Embryonic facial prominence (tissue), 1 donor: Measurements from ENCODE around the gene ASB4.

Experiments used
- DNase-seq: peaks from one replicate; pipeline ENCODE4 v3.0.0-alpha.2; 2016; ENCODE audit errors: extremely low spot score

The ASB4 gene

DNA sequence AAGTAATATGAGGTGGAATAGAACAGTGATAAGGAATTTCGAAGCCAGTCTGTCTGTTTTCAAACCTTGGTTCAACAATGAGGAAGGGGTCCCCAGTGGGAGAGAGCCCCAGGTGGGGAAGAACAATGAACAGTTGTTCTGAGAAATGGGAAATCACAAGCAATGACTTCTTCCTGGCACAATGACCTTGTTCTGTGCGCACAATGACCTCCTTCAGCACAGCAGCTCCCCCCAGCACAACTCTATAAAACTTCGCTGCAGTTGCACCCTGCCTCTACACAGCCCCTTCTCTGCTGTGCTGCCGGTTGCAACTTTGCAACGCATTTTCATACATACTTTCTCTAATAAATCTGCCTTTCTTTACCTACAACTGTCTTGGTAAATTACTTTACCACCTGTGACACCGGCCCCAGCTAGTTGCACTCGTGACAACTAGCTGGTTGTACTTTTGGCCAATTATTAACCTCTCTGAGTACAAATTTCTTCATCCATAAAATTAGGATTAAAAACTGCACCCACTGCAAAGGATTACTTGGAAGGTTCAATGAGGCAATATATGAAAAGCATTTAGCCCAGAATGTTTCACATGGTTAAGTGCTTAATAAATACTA, 40.5 kb downstream of the ASB4 start:
- DNase-seq = no peak

GRCh38 chr7:95527033-95527775, 41.5 kb downstream of the ASB4 start:
- no peak for DNase-seq

- DNase-seq = no peak
Measured at GRCh38 chr7:95527776-95528250, 42.1 kb downstream of the ASB4 start.

DNA sequence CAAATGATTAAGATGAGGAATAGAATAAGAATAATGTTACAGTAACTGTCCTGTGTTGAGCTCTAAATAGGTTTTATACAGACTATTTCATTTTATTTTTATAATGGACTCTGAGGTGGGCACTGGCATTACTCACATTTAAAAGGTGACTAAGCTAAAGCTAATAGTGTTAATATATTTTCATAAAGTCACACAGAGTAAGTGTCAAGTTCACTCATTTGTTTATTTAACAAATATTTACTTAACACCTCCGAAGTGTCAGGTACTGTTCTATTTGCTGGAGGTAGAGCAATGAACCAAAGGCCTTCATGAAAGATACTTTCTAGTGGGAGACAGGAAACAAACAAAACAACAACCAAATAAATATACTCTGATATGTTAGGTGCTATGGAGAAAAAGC, 44.0 kb downstream of the ASB4 start:
- DNase-seq = no peak

- no peak for DNase-seq
Measured at GRCh38 chr7:95530881-95531280, 45.1 kb downstream of the ASB4 start.

DNA sequence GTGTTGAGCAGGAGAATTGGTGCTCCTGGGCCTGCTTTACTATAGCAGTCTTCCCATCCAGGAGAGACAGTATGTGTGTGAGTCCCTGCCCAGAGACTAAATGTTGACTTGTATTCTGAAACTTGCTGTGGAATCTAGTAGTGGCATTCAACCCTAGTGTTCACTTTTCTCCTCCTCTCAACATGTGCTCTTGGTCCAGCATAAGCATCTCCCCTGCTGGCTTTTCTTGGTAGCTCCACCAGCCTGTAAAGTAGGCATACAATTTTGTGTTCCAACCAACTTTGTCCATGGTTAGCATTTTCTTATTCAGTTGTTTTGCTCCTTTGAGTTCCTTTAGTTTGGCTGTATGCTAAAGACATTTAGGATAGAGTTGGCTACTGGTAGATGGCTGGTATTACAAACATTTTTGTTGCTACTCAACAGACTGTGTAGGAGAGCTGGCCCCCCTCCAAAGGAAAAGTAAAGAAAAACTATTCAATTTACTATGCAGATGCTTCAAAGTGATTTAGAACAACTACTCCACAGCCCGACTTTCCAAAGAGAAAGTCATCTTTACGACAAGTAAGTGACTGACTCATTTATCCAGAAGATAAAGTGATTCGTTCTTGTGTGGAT, 46.0 kb downstream of the ASB4 start:
- no peak for DNase-seq

DNA sequence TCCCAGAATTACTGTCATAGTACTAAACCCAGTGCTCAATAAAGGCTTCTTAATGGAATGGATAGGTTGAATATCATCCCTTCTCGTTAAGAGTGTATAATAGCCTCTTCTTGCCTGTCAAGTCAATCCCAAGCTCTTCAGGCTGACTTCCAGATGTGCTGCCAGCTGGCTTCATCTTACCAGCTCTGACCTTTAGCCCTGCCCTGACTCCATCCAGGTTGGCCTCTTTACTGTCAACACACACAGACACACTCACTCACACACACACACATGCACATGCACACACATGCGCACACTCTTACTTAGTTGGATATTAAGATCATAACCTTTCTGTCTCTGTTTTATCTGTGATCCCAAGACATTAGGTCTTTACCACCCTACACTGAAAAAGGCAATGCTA, 49.1 kb downstream of the ASB4 start:
- no peak for DNase-seq

GRCh38 chr7:95535662-95536061, 49.9 kb downstream of the ASB4 start:
- DNase-seq = no peak

- DNase-seq = no peak
Measured at GRCh38 chr7:95536656-95537311, 51.0 kb downstream of the ASB4 start.

DNA sequence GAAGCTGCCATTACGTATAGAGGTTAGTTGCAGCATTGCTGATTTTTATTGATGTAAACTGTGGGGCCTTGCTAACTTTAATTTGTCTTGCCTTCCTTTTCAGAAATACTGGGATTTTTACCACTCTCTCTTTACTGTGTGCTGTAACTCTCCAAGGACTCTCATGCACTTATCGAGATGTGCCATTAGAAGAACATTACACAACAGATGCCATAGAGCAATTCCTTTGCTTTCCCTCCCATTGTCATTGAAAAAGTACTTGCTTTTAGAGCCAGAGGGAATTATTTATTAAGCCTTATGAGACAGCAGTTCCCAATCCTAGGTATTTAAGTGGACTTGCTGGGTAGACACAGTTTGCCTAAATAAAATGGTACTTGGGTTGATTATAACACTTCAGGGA, 51.7 kb downstream of the ASB4 start:
- DNase-seq = no peak

GRCh38 chr7:95539426-95539825, 53.7 kb downstream of the ASB4 start:
- no peak for DNase-seq

DNA sequence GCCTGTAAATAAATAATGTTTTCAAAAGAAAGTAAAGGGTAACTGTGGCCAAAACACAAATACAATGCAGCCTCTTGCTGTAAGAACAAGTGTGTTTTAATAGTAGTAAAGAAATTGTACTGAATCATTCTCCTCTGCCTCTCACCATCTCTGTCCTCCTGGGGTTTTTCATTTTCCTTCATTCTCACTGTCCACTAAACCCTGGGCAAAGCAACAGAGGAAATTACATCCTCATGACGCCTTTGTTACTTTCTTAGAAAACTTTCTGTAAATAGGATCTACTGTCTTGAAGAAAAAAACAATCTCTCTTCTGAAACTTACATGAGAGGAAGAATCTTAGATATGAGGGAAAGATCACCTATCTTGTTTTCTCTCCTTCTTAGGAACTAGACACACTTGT, 54.6 kb downstream of the ASB4 start:
- DNase-seq = no peak

DNA sequence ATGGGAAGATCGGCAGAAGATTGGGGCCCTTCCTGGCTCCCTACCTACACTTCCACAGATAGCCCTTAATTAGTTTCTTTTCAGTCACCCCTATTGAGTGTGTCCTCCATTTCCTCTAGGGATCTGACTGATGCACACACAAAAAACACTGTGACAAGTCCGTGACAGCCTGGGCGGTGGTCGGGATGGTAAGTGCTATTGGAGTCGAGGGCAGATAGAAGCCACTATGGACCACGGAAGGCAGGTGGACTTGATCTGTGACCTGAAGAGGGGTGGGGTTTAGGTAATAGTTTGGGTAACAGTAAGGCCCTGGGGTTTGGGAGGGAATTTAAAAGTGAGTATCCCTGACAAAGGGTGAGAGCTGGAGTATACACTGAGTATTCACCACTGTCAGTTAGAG, 57.6 kb downstream of the ASB4 start:
- no peak for DNase-seq

DNA sequence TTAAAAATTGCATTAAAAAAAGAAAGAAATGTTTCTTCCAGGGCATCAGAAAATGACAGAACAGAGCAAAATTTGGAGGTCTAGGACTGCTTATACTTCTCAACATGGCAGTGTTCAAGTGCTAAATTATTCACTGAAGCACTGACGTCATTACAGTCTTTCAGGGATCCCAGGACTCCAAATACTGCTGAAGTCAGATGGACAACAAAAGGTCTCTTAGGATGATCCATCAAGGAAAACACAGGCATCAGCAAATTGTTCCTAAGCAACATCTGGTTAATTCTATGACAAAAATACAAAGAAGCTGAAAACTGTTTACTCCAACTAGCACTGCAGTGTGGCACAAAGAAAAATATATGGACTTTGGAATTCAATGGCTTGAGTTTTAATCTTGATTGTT, 58.4 kb downstream of the ASB4 start:
- DNase-seq = no peak

DNA sequence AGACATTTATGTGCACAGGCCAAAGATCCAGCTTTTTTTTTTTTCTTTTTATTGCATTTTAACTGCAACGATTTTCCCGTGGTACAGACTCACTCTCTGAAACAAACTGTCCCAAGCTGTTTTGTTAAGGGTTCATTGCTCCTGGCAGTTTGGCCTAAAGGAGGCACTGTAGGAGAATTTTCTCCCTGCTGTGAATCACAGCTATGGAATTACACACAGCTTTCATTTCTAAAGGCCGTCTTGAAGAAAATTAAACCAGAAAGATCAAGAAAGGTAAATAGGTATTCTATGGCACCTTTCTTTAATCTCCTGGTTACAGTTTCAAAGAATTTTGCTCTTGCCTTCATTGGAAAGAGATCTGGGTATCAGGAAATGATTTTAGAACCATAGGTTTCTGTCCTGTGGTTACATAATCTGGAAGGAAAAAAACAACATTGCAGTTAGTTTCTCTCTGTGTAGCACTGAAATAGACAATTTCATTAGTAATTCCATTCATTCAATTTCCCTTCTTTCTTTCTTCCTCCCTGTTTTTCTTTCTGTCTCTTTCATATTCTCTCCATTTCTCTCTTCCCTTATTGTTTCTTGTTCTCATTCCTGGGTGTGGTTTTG, 59.4 kb downstream of the ASB4 start:
- no peak for DNase-seq

- DNase-seq = no peak
Measured at GRCh38 chr7:95545673-95546072, 59.9 kb downstream of the ASB4 start.

DNA sequence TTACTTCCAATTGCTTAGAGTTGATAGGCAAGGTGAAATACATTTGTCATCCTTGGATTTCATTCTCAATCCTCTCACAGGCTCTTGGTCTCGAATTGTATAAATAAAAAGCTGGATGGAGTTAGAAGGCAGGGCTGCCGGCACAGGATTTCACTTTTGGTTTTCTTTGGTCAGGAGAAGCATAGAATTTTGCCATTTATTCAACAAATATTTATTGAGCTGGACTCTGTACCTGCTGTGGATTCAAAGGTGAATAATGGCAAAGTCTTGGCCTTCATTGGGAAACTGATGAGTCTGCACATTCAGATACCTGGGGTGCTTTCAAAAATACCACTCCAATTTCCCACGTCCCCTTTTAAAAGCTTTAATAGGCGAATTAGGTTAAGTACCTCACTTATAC, 60.9 kb downstream of the ASB4 start:
- DNase-seq = no peak

- no peak for DNase-seq
Measured at GRCh38 chr7:95547361-95548348, 61.9 kb downstream of the ASB4 start.

DNA sequence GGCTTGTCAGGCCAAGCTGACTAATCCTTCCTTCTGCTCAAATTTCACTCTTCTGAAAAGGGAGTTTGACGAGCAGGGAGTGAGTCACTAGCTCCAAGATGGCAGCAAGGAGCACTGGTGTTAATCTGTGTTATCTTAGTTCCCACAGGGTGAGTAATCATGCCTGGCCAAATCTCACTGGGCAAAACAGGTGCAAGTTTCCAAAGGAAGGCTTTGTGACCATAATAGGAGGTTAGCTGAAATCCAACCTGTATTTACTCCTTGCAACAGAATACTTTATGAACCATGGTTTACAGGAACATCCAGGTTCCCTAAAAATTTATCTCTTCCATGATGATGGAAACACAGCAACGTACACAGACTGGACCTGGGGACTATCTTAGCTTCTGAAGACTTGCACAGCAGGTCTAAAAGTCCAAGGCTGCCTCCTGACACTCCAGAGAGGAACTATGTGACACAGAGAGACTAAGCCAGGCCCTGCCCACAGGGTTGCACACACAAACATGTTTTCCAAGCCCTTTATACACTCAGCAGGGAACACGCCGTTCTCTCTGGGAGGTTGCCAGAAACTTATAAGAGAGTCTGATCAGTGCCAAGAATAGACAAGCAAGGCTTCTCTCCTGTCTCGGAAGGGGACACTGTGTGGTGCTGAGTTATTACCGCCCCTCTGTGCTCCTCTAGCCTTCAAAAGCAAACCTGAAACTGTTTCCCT, 64.2 kb downstream of the ASB4 start:
- DNase-seq = no peak

- no peak for DNase-seq
Measured at GRCh38 chr7:95550546-95550945, 64.8 kb downstream of the ASB4 start.
